ENCODE measurements around the gene GAB4. TPM values are rescaled to one million over a fixed set of nuclear protein-coding genes. Genes with fewer than 3 reads are reported as not detected.

Gene GAB4
- total and polyA plus RNA-seq, 4 donors: not detected

DNA sequence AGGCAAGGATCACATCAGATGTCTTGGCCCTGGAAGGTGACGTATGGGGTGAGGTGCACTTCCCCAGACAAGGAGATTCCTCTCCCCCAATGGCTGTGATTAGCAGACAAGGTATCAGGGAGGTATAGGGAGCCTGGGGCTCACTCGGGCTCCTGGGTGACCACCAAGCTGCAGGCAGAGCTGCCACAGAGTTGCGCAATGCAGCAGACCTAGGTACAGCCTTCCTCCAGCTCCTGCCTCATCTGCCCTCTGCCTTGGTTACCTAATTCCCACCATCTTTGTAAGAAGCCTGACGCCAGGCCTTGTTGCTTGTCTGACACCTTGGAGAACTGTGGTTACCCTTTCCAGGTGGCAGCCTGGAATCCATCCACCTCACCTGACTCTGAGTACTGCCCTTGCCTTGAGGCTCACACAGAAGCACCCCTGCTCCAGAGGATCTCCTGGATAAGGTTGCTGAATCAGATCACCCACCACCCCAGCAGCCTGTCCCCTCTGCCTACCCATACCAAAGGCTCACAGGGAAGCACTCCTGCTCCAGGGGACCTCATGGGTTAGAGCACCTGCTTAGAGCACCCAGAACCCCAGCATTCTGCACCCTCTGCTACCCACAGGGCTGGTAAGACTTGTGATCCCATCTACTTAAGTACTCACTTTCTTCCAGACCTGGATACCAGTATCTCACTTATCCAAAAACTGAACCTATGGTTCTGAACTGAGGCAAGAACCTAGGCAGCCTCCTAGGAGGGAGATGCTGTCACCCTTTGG is 40.4 kb downstream of the GAB4 start:
- DNase-seq (ENCODE audit: low spot score): no peak
- Histone ChIP-seq H3K9ac (ENCODE audit: low read depth in 1 of 2, low read length in 2 of 2) (no peak overlapping the region), H3K36me3 (ENCODE audit: control insufficient read depth in 4 of 4, insufficient read depth in 3 of 4, low read depth in 1 of 4, low read length in 3 of 4) (no peaks in the 10 kb centered on the region), H3K4me3 (ENCODE audit: low read depth in 1 of 3, low read length in 3 of 3) (no peak overlapping the region), H3K27me3 (ENCODE audit: control insufficient read depth in 4 of 4, insufficient read depth in 4 of 4, low read length in 3 of 4) (peaks cover 0 to 9% (median 0%) of the 10 kb centered on the region in 4 donors), H3K9me3 (ENCODE audit: control insufficient read depth in 4 of 4, low read length in 3 of 4) (no peaks in the 10 kb centered on the region), H3K27ac (ENCODE audit: low read depth in 1 of 2, low read length in 2 of 2) (no peak overlapping the region), H3K4me1 (ENCODE audit: control insufficient read depth in 4 of 4, insufficient read depth in 4 of 4, low read length in 3 of 4) (no peaks in the 10 kb centered on the region)
- TF ChIP-seq, protein P1, sequence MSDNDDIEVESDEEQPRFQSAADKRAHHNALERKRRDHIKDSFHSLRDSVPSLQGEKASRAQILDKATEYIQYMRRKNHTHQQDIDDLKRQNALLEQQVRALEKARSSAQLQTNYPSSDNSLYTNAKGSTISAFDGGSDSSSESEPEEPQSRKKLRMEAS (IDR thresholded peaks at IDR 0.05): no peak
- no peak for TF ChIP-seq FOXA2 (IDR thresholded peaks at IDR 0.05)
- TF ChIP-seq RXRA (IDR thresholded peaks at IDR 0.05): no peak
- no peak for TF ChIP-seq SP1 (IDR thresholded peaks at IDR 0.05)
- TF ChIP-seq, protein P2, sequence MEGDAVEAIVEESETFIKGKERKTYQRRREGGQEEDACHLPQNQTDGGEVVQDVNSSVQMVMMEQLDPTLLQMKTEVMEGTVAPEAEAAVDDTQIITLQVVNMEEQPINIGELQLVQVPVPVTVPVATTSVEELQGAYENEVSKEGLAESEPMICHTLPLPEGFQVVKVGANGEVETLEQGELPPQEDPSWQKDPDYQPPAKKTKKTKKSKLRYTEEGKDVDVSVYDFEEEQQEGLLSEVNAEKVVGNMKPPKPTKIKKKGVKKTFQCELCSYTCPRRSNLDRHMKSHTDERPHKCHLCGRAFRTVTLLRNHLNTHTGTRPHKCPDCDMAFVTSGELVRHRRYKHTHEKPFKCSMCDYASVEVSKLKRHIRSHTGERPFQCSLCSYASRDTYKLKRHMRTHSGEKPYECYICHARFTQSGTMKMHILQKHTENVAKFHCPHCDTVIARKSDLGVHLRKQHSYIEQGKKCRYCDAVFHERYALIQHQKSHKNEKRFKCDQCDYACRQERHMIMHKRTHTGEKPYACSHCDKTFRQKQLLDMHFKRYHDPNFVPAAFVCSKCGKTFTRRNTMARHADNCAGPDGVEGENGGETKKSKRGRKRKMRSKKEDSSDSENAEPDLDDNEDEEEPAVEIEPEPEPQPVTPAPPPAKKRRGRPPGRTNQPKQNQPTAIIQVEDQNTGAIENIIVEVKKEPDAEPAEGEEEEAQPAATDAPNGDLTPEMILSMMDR (IDR thresholded peaks at IDR 0.05; ENCODE audit: low read depth, low read length, missing input control): no peak
- WGBS: 75% methylated on average over 4 of the region's 4 CpGs

DNA sequence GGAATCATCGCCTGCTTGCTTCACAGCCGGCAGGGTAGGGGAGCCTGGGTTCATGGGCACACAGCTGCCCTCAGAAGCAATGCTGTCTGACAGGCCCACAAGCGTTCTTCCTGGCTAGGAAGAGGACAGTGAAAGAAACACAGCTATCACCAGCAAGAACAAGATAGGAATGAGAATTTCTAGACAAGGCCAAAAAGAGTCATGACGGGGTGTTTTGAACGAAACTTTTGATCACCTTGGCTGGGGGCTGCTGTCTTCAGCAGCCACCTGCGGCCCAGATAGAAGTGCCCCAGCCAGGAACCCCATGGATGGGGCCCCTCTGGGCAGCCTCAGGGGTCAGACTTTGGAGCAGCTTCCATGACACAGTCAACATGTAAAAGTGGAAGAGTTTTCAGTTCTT is 41.8 kb downstream of the GAB4 start:
- Histone ChIP-seq H3K9ac (ENCODE audit: low read depth in 1 of 2, low read length in 2 of 2) (no peak overlapping the region), H3K4me1 (ENCODE audit: control insufficient read depth in 4 of 4, insufficient read depth in 4 of 4, low read length in 3 of 4) (no peaks in the 10 kb centered on the region), H3K27ac (ENCODE audit: low read depth in 1 of 2, low read length in 2 of 2) (no peak overlapping the region), H3K36me3 (ENCODE audit: control insufficient read depth in 4 of 4, insufficient read depth in 3 of 4, low read depth in 1 of 4, low read length in 3 of 4) (no peaks in the 10 kb centered on the region), H3K4me3 (ENCODE audit: low read depth in 1 of 3, low read length in 3 of 3) (no peak overlapping the region), H3K27me3 (ENCODE audit: control insufficient read depth in 4 of 4, insufficient read depth in 4 of 4, low read length in 3 of 4) (peaks cover 0 to 5% (median 0%) of the 10 kb centered on the region in 4 donors), H3K9me3 (ENCODE audit: control insufficient read depth in 4 of 4, low read length in 3 of 4) (no peaks in the 10 kb centered on the region)
- no peak for DNase-seq (ENCODE audit: low spot score)
- TF ChIP-seq, protein P1 (IDR thresholded peaks at IDR 0.05): no peak
- TF ChIP-seq, protein P3, sequence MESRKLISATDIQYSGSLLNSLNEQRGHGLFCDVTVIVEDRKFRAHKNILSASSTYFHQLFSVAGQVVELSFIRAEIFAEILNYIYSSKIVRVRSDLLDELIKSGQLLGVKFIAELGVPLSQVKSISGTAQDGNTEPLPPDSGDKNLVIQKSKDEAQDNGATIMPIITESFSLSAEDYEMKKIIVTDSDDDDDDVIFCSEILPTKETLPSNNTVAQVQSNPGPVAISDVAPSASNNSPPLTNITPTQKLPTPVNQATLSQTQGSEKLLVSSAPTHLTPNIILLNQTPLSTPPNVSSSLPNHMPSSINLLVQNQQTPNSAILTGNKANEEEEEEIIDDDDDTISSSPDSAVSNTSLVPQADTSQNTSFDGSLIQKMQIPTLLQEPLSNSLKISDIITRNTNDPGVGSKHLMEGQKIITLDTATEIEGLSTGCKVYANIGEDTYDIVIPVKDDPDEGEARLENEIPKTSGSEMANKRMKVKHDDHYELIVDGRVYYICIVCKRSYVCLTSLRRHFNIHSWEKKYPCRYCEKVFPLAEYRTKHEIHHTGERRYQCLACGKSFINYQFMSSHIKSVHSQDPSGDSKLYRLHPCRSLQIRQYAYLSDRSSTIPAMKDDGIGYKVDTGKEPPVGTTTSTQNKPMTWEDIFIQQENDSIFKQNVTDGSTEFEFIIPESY (IDR thresholded peaks at IDR 0.05): no peak
- TF ChIP-seq FOXA2 (IDR thresholded peaks at IDR 0.05): no peak
- no peak for TF ChIP-seq RXRA (IDR thresholded peaks at IDR 0.05)
- TF ChIP-seq FOXA1 (IDR thresholded peaks at IDR 0.05): no peak
- TF ChIP-seq JUND (IDR thresholded peaks at IDR 0.05): no peak
- TF ChIP-seq SP1 (IDR thresholded peaks at IDR 0.05): no peak
- TF ChIP-seq RAD21 (IDR thresholded peaks at IDR 0.05): no peak
- TF ChIP-seq, protein P4, sequence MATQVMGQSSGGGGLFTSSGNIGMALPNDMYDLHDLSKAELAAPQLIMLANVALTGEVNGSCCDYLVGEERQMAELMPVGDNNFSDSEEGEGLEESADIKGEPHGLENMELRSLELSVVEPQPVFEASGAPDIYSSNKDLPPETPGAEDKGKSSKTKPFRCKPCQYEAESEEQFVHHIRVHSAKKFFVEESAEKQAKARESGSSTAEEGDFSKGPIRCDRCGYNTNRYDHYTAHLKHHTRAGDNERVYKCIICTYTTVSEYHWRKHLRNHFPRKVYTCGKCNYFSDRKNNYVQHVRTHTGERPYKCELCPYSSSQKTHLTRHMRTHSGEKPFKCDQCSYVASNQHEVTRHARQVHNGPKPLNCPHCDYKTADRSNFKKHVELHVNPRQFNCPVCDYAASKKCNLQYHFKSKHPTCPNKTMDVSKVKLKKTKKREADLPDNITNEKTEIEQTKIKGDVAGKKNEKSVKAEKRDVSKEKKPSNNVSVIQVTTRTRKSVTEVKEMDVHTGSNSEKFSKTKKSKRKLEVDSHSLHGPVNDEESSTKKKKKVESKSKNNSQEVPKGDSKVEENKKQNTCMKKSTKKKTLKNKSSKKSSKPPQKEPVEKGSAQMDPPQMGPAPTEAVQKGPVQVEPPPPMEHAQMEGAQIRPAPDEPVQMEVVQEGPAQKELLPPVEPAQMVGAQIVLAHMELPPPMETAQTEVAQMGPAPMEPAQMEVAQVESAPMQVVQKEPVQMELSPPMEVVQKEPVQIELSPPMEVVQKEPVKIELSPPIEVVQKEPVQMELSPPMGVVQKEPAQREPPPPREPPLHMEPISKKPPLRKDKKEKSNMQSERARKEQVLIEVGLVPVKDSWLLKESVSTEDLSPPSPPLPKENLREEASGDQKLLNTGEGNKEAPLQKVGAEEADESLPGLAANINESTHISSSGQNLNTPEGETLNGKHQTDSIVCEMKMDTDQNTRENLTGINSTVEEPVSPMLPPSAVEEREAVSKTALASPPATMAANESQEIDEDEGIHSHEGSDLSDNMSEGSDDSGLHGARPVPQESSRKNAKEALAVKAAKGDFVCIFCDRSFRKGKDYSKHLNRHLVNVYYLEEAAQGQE (IDR thresholded peaks at IDR 0.05): no peak
- TF ChIP-seq, protein P2 (IDR thresholded peaks at IDR 0.05; ENCODE audit: low read depth, low read length, missing input control): no peak
- TF ChIP-seq HNF4G (IDR thresholded peaks at IDR 0.05): no peak
- TF ChIP-seq NR2F2 (IDR thresholded peaks at IDR 0.05): no peak
- 78% methylated on average over 6 of the region's 6 CpGs for WGBS

All from liver (tissue), 9 donors.